ENCODE data around the gene SYNE1. TPM values are rescaled to one million over a fixed set of nuclear protein-coding genes. Genes with fewer than 3 reads are reported as not detected.

The SYNE1 gene
- total and polyA plus RNA-seq, 9 donors = 57.0 to 141 (median 97.5) TPM

GRCh38 chr6:152404936-152405595 lies 232.1 kb downstream of the SYNE1 start:
- DNase-seq = no peak
- Histone ChIP-seq H3K4me1 (ENCODE audit: control insufficient read depth, insufficient read depth, low read length) (no peaks in the 10 kb centered on the region), H3K27ac (ENCODE audit: low read length) (no peak overlapping the region), H3K36me3 (ENCODE audit: control insufficient read depth, insufficient read depth, low read length) (no peaks in the 10 kb centered on the region), H3K27me3 (ENCODE audit: control insufficient read depth, insufficient read depth, low read length) (no peaks in the 10 kb centered on the region), H3K9me3 (replicated peaks; ENCODE audit: control insufficient read depth, low read depth, low read length) (no peaks in the 10 kb centered on the region), H3K4me3 (ENCODE audit: low read length) (no peak overlapping the region)
- 40% methylated on average over 1 of the region's 6 CpGs for WGBS (ENCODE audit: insufficient coverage)

- H3K9me3 ChIP-seq (replicated peaks; ENCODE audit: control insufficient read depth, low read depth, low read length) = no peaks in the 10 kb centered on the region
- DNase-seq = no peak
- WGBS (ENCODE audit: insufficient coverage) = no CpG with 5 or more reads among the region's 6 CpGs
- H3K4me1 ChIP-seq (ENCODE audit: control insufficient read depth, insufficient read depth, low read length) = peaks cover 3% of the 10 kb centered on the region
- H3K36me3 ChIP-seq (ENCODE audit: control insufficient read depth, insufficient read depth, low read length) = no peaks in the 10 kb centered on the region
- H3K4me3 ChIP-seq (ENCODE audit: low read length) = no peak overlapping the region
- no peak overlapping the region for H3K27ac ChIP-seq (ENCODE audit: low read length)
- no peaks in the 10 kb centered on the region for H3K27me3 ChIP-seq (ENCODE audit: control insufficient read depth, insufficient read depth, low read length)
These were observed 232.9 kb downstream of the SYNE1 start for GRCh38 chr6:152404086-152404857.

- no peaks in the 10 kb centered on the region for H3K27me3 ChIP-seq (ENCODE audit: control insufficient read depth, insufficient read depth, low read length)
- H3K4me3 ChIP-seq (ENCODE audit: low read length) = no peak overlapping the region
- H3K36me3 ChIP-seq (ENCODE audit: control insufficient read depth, insufficient read depth, low read length) = no peaks in the 10 kb centered on the region
- 20% methylated on average over 1 of the region's 2 CpGs for WGBS (ENCODE audit: insufficient coverage)
- H3K27ac ChIP-seq (ENCODE audit: low read length) = no peak overlapping the region
- peaks cover 3% of the 10 kb centered on the region for H3K4me1 ChIP-seq (ENCODE audit: control insufficient read depth, insufficient read depth, low read length)
- DNase-seq = no peak
- H3K9me3 ChIP-seq (replicated peaks; ENCODE audit: control insufficient read depth, low read depth, low read length) = no peaks in the 10 kb centered on the region
These were observed 234.4 kb downstream of the SYNE1 start for GRCh38 chr6:152402791-152403190.

- H3K27ac ChIP-seq (ENCODE audit: low read length) = no peak overlapping the region
- H3K4me1 ChIP-seq (ENCODE audit: control insufficient read depth, insufficient read depth, low read length) = peaks cover 3% of the 10 kb centered on the region
- H3K27me3 ChIP-seq (ENCODE audit: control insufficient read depth, insufficient read depth, low read length) = no peaks in the 10 kb centered on the region
- DNase-seq = no peak
- H3K4me3 ChIP-seq (ENCODE audit: low read length) = no peak overlapping the region
- 82% methylated on average over 3 of the region's 3 CpGs for WGBS (ENCODE audit: insufficient coverage)
- no peaks in the 10 kb centered on the region for H3K9me3 ChIP-seq (replicated peaks; ENCODE audit: control insufficient read depth, low read depth, low read length)
- no peaks in the 10 kb centered on the region for H3K36me3 ChIP-seq (ENCODE audit: control insufficient read depth, insufficient read depth, low read length)
These were observed 235.2 kb downstream of the SYNE1 start for GRCh38 chr6:152401978-152402377.

GRCh38 chr6:152399399-152399798 lies 237.8 kb downstream of the SYNE1 start:
- peak overlapping the region; percentile 69 for H3K27ac ChIP-seq (ENCODE audit: low read length)
- H3K9me3 ChIP-seq (replicated peaks; ENCODE audit: control insufficient read depth, low read depth, low read length) = no peaks in the 10 kb centered on the region
- no peaks in the 10 kb centered on the region for H3K36me3 ChIP-seq (ENCODE audit: control insufficient read depth, insufficient read depth, low read length)
- no peak overlapping the region for H3K4me3 ChIP-seq (ENCODE audit: low read length)
- H3K4me1 ChIP-seq (ENCODE audit: control insufficient read depth, insufficient read depth, low read length) = peaks cover 3% of the 10 kb centered on the region
- no peaks in the 10 kb centered on the region for H3K27me3 ChIP-seq (ENCODE audit: control insufficient read depth, insufficient read depth, low read length)
- DNase-seq = peak; percentile 91
- 43% methylated on average over 1 of the region's 5 CpGs for WGBS (ENCODE audit: insufficient coverage)

- Histone ChIP-seq H3K27ac (ENCODE audit: low read length) (peak overlapping the region; percentile 69), H3K4me3 (ENCODE audit: low read length) (no peak overlapping the region), H3K27me3 (ENCODE audit: control insufficient read depth, insufficient read depth, low read length) (no peaks in the 10 kb centered on the region), H3K9me3 (replicated peaks; ENCODE audit: control insufficient read depth, low read depth, low read length) (no peaks in the 10 kb centered on the region), H3K4me1 (ENCODE audit: control insufficient read depth, insufficient read depth, low read length) (peaks cover 3% of the 10 kb centered on the region), H3K36me3 (ENCODE audit: control insufficient read depth, insufficient read depth, low read length) (no peaks in the 10 kb centered on the region)
- no peak for DNase-seq
These were observed 238.2 kb downstream of the SYNE1 start for GRCh38 chr6:152398993-152399392.

- H3K4me1 ChIP-seq (ENCODE audit: control insufficient read depth, insufficient read depth, low read length) = peaks cover 3% of the 10 kb centered on the region
- no peaks in the 10 kb centered on the region for H3K36me3 ChIP-seq (ENCODE audit: control insufficient read depth, insufficient read depth, low read length)
- DNase-seq = no peak
- no CpG with 5 or more reads among the region's 3 CpGs for WGBS (ENCODE audit: insufficient coverage)
- no peaks in the 10 kb centered on the region for H3K9me3 ChIP-seq (replicated peaks; ENCODE audit: control insufficient read depth, low read depth, low read length)
- no peak overlapping the region for H3K27ac ChIP-seq (ENCODE audit: low read length)
- no peaks in the 10 kb centered on the region for H3K27me3 ChIP-seq (ENCODE audit: control insufficient read depth, insufficient read depth, low read length)
- no peak overlapping the region for H3K4me3 ChIP-seq (ENCODE audit: low read length)
These were observed 238.8 kb downstream of the SYNE1 start for GRCh38 chr6:152398316-152398715.

GRCh38 chr6:152394303-152394702 lies 242.9 kb downstream of the SYNE1 start:
- no CpG with 5 or more reads among the region's 1 CpG for WGBS (ENCODE audit: insufficient coverage)
- Histone ChIP-seq H3K36me3 (ENCODE audit: control insufficient read depth, insufficient read depth, low read length) (no peaks in the 10 kb centered on the region), H3K27me3 (ENCODE audit: control insufficient read depth, insufficient read depth, low read length) (no peaks in the 10 kb centered on the region)

GRCh38 chr6:152391179-152391880 lies 245.8 kb downstream of the SYNE1 start:
- Histone ChIP-seq H3K4me3 (ENCODE audit: low read length) (no peak overlapping the region), H3K27me3 (ENCODE audit: control insufficient read depth, insufficient read depth, low read length) (no peaks in the 10 kb centered on the region), H3K27ac (ENCODE audit: low read length) (no peak overlapping the region), H3K4me1 (ENCODE audit: control insufficient read depth, insufficient read depth, low read length) (no peaks in the 10 kb centered on the region), H3K9me3 (replicated peaks; ENCODE audit: control insufficient read depth, low read depth, low read length) (no peaks in the 10 kb centered on the region), H3K36me3 (ENCODE audit: control insufficient read depth, insufficient read depth, low read length) (no peaks in the 10 kb centered on the region)
- no peak for DNase-seq
- 77% methylated on average over 2 of the region's 6 CpGs for WGBS (ENCODE audit: insufficient coverage)

More at GRCh38 chr6:152394303-152394702, 242.9 kb downstream of the SYNE1 start:
- H3K4me3 ChIP-seq (ENCODE audit: low read length) = no peak overlapping the region
- DNase-seq = peak; percentile 17
- no peak overlapping the region for H3K27ac ChIP-seq (ENCODE audit: low read length)
- H3K9me3 ChIP-seq (replicated peaks; ENCODE audit: control insufficient read depth, low read depth, low read length) = no peaks in the 10 kb centered on the region
- no peaks in the 10 kb centered on the region for H3K4me1 ChIP-seq (ENCODE audit: control insufficient read depth, insufficient read depth, low read length)

- DNase-seq = no peak
- H3K27ac ChIP-seq (ENCODE audit: low read length) = no peak overlapping the region
- H3K9me3 ChIP-seq (replicated peaks; ENCODE audit: control insufficient read depth, low read depth, low read length) = no peaks in the 10 kb centered on the region
- WGBS (ENCODE audit: insufficient coverage) = 83% methylated on average over 1 of the region's 6 CpGs
- no peaks in the 10 kb centered on the region for H3K4me1 ChIP-seq (ENCODE audit: control insufficient read depth, insufficient read depth, low read length)
- no peaks in the 10 kb centered on the region for H3K27me3 ChIP-seq (ENCODE audit: control insufficient read depth, insufficient read depth, low read length)
- no peak overlapping the region for H3K4me3 ChIP-seq (ENCODE audit: low read length)
- H3K36me3 ChIP-seq (ENCODE audit: control insufficient read depth, insufficient read depth, low read length) = no peaks in the 10 kb centered on the region
These were observed 250.1 kb downstream of the SYNE1 start for GRCh38 chr6:152387091-152387490.

All from muscle of leg (tissue), 11 donors.